ENCODE measurements around the gene SDSL. TPM values are rescaled to one million over a fixed set of nuclear protein-coding genes. Genes with fewer than 3 reads are reported as not detected.

The SDSL gene
- total RNA-seq, 1 experiment from 2014 or later = 0.52 TPM

DNA sequence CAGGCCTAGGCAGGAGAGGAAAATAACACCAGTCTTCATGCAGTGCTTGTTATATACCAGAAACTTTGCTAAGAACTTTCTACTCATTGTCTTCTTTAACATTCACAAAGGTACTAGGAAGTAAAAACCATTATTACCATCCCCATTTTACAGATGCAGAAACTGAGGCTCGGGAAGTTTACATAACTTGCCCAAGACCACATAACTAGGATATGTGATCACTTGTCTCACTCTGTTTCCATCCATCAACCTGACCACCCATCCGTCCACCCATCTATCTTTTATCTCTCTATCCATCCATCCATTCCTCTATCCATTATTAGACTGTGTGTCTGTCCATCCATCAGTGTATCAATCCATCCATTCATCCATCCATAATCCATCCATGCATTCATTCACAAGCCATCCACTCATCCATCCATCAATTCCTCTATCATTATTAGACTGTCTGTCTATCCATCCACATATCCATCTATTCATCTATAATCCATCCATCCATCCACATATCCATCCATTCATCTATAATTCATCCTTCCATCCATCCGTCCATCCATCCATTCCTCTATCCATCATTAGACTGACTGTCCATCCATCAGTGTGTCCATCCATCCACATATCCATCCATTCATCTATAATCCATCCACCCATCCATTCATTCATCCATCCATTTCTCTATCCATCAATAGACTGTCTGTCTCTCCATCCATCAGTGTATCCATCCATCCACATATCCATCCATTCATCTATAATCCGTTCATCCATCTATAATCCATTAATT, 16.5 kb downstream of the SDSL start:
- H3K27ac Mint-ChIP-seq = no peak overlapping the region
- peaks cover 3% of the 10 kb centered on the region; the same call in 1 of the 2 replicates for H3K4me1 Mint-ChIP-seq
- H3K27me3 Mint-ChIP-seq (ENCODE audit: low read depth) = no peaks in the 10 kb centered on the region
- TF ChIP-seq FOXK1 (CRISPR knock-in tag; IDR thresholded peaks at IDR 0.05) (no peak), AR (CRISPR knock-in tag; IDR thresholded peaks at IDR 0.05) (no peak), NFATC4 (CRISPR knock-in tag; IDR thresholded peaks at IDR 0.05) (no peak), TCF7 (CRISPR knock-in tag; IDR thresholded peaks at IDR 0.05; ENCODE audit: low read depth) (no peak), PRRX2 (CRISPR knock-in tag; IDR thresholded peaks at IDR 0.05) (no peak), NFYB (CRISPR knock-in tag; conservative IDR thresholded peaks at IDR 0.05; ENCODE audit: low read depth) (no peak), JAZF1 (CRISPR knock-in tag; IDR thresholded peaks at IDR 0.05) (no peak), OVOL2 (CRISPR knock-in tag; IDR thresholded peaks at IDR 0.05; ENCODE audit: borderline replicate concordance) (no peak), ZNF671 (CRISPR knock-in tag; IDR thresholded peaks at IDR 0.05) (no peak), TEAD1 (CRISPR knock-in tag; IDR thresholded peaks at IDR 0.05) (no peak), NFE2L1 (CRISPR knock-in tag; IDR thresholded peaks at IDR 0.05) (no peak)
- TF ChIP-seq, protein P1, sequence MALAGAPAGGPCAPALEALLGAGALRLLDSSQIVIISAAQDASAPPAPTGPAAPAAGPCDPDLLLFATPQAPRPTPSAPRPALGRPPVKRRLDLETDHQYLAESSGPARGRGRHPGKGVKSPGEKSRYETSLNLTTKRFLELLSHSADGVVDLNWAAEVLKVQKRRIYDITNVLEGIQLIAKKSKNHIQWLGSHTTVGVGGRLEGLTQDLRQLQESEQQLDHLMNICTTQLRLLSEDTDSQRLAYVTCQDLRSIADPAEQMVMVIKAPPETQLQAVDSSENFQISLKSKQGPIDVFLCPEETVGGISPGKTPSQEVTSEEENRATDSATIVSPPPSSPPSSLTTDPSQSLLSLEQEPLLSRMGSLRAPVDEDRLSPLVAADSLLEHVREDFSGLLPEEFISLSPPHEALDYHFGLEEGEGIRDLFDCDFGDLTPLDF (CRISPR knock-in tag; IDR thresholded peaks at IDR 0.05) = no peak
- ChIA-PET CTCF (interaction anchor here (0.7 kb wide), 1 partner anchor 13 kb away, joined by 4 read pairs; no protein-coding TSS in a partner anchor), POLR2A (no interaction called here)
- no peaks in the 10 kb centered on the region for H3K36me3 Mint-ChIP-seq
- no peak overlapping the region for H3K4me3 Mint-ChIP-seq
- ATAC-seq (no peak), DNase-seq (ENCODE audit: low spot score) (no peak)
- H3K9me3 Mint-ChIP-seq = no peaks in the 10 kb centered on the region

- DNase-seq (ENCODE audit: low spot score) (no peak), ATAC-seq (no peak)
- Mint-ChIP-seq H3K27me3 (ENCODE audit: low read depth) (no peaks in the 10 kb centered on the region), H3K36me3 (no peaks in the 10 kb centered on the region), H3K27ac (no peak overlapping the region), H3K4me3 (no peak overlapping the region), H3K4me1 (peaks cover 3% of the 10 kb centered on the region; the same call in 1 of the 2 replicates), H3K9me3 (no peaks in the 10 kb centered on the region)
- TF ChIP-seq ATF3 (CRISPR knock-in tag; conservative IDR thresholded peaks at IDR 0.05) = no peak
- no peak for TF ChIP-seq GABPB1 (CRISPR knock-in tag; IDR thresholded peaks at IDR 0.05)
- no peak for TF ChIP-seq ZNF396 (CRISPR knock-in tag; IDR thresholded peaks at IDR 0.05; ENCODE audit: borderline replicate concordance)
- no peak for TF ChIP-seq ZBTB21 (CRISPR knock-in tag; IDR thresholded peaks at IDR 0.05; ENCODE audit: borderline replicate concordance)
- no peak for TF ChIP-seq ZNF219 (CRISPR knock-in tag; IDR thresholded peaks at IDR 0.05; ENCODE audit: borderline replicate concordance)
- no peak for TF ChIP-seq PRDM15 (CRISPR knock-in tag; IDR thresholded peaks at IDR 0.05)
- no peak for TF ChIP-seq CREM (CRISPR knock-in tag; IDR thresholded peaks at IDR 0.05)
- no peak for TF ChIP-seq RORB (CRISPR knock-in tag; IDR thresholded peaks at IDR 0.05)
- TF ChIP-seq ZNF263 (CRISPR knock-in tag; IDR thresholded peaks at IDR 0.05; ENCODE audit: low read depth) = no peak
- TF ChIP-seq E2F4 (CRISPR knock-in tag; IDR thresholded peaks at IDR 0.05; ENCODE audit: borderline replicate concordance, low read depth) = no peak
- no peak for TF ChIP-seq CBFB (CRISPR knock-in tag; IDR thresholded peaks at IDR 0.05; ENCODE audit: low read depth)
- no peak for TF ChIP-seq PRRX2 (CRISPR knock-in tag; IDR thresholded peaks at IDR 0.05)
- no peak for TF ChIP-seq TEAD1 (CRISPR knock-in tag; IDR thresholded peaks at IDR 0.05)
- no peak for TF ChIP-seq ZMAT4 (CRISPR knock-in tag; IDR thresholded peaks at IDR 0.05)
- no peak for TF ChIP-seq NFYB (CRISPR knock-in tag; conservative IDR thresholded peaks at IDR 0.05; ENCODE audit: low read depth)
- no peak for TF ChIP-seq RELA (CRISPR knock-in tag; IDR thresholded peaks at IDR 0.05; ENCODE audit: borderline replicate concordance)
- no peak for TF ChIP-seq ESRRA (CRISPR knock-in tag; IDR thresholded peaks at IDR 0.05; ENCODE audit: borderline replicate concordance)
- ChIA-PET POLR2A (no interaction called here), CTCF (interaction anchor here (0.7 to 2.3 kb wide), 8 partner anchors 14 to 380 kb away, joined by 3 to 11 read pairs (median 5); no protein-coding TSS in a partner anchor)
Observed at GRCh38 chr12:113439301-113439597, 17.1 kb downstream of the SDSL start.
